HCT116 (cell line): ENCODE data around the gene RNF212B. TPM values are rescaled to one million over a fixed set of nuclear protein-coding genes. Genes with fewer than 3 reads are reported as not detected.
A peak's percentile ranks its signal among the peaks of the same experiment; 100 is the strongest.

Experiments
- ATAC-seq: fragments of 200-7000 bp; cut with Tn5 transposase; 2 replicates; pipeline ENCODE4 v1.9.1; 2020; ENCODE audit warnings: mild to moderate bottlenecking, moderate library complexity
- BruUV-seq: library from RNA; stranded (reverse); fragments of 400-500 nt; replicated peaks from 2 replicates; lab custom pipeline; 2021; lab: Mats Ljungman, UMichigan
- CTCF ChIA-PET: fragments of 300-600 bp; sonication (Branson Sonifier 250); formaldehyde crosslinking; loops from one replicate; lab custom pipeline; 2021; ENCODE audit warnings: antibody characterized with exemption; lab: Charles Lee
- POLR2A ChIA-PET: fragments of 300-600, 350-600 bp; sonication (Branson Sonifier 250); formaldehyde crosslinking; loops from one replicate; lab custom pipeline; 2021; ENCODE audit warnings: antibody characterized with exemption; lab: Charles Lee
- RAD21 ChIA-PET, 2 experiments: fragments of 300-600 bp; sonication (Branson Sonifier 250); formaldehyde crosslinking; loops; one replicate each; lab custom pipeline; 2023; ENCODE audit warnings: low total read pairs in 2 of 2; ENCODE audit not compliant: uncharacterized antibody in 2 of 2, unreplicated experiment in 2 of 2, low non-redundant PET in 1 of 2; lab: Charles Lee
- DNase-seq: peaks from one replicate; pipeline ENCODE4 v3.0.0-alpha.2; 2010; ENCODE audit warnings: low read depth, low spot score
- H2AFZ ChIP-seq: fragments of 200-600 bp; shearing (Covaris generic), sonication (generic); 2 replicates; pipeline ENCODE4 v1.6.1; 2017; ENCODE audit warnings: low read depth, mixed run types, mixed read lengths, antibody characterized with exemption, low read length; ENCODE audit not compliant: poor library complexity, severe bottlenecking
- H3K27ac ChIP-seq: 2 replicates; pipeline ENCODE4 v1.5.1; 2012; ENCODE audit warnings: low read depth, low read length
- H3K27me3 ChIP-seq: fragments of 200-600 bp; sonication (generic); 2 replicates; pipeline ENCODE4 v1.6.1; 2016; ENCODE audit warnings: mixed run types, low read length, mixed read lengths; ENCODE audit not compliant: insufficient read depth
- H3K36me3 ChIP-seq, 2 experiments: fragments of 200-500 bp in 1 of 2; fragments of 200-600 bp in 1 of 2; sonication (Bioruptor generic) in 1 of 2; sonication (generic) in 1 of 2; 2 replicates each; pipeline versions ENCODE4 v1.5.1 to v1.6.1; 2014 to 2016; ENCODE audit warnings: low read length in 2 of 2, inconsistent platforms in 1 of 2, mixed read lengths in 1 of 2, mixed run types in 1 of 2; ENCODE audit not compliant: insufficient read depth in 2 of 2, control insufficient read depth in 1 of 2
- H3K4me1 ChIP-seq, 2 experiments: fragments of 200-600 bp in 1 of 2; sonication (generic) in 1 of 2; 2 replicates each; pipeline versions ENCODE4 v1.5.1 to v1.6.1; 2012 to 2017; ENCODE audit warnings: low read length in 2 of 2, inconsistent platforms in 1 of 2, mild to moderate bottlenecking in 1 of 2, mixed read lengths in 1 of 2, mixed run types in 1 of 2, moderate library complexity in 1 of 2; ENCODE audit not compliant: insufficient read depth in 2 of 2, control insufficient read depth in 1 of 2
- H3K4me2 ChIP-seq: fragments of 200-600 bp; sonication (generic); 2 replicates; pipeline ENCODE4 v1.6.1; 2017; ENCODE audit warnings: mixed run types, low read length, mixed read lengths
- H3K4me3 ChIP-seq, 2 experiments: fragments of 200-600 bp in 1 of 2; sonication (generic) in 1 of 2; replicated peaks in 1 of 2; 2 replicates each; pipeline ENCODE4 v1.5.1; 2011 to 2016; ENCODE audit warnings: low read length in 2 of 2, control low read depth in 1 of 2, low read depth in 1 of 2, mild to moderate bottlenecking in 1 of 2, mixed read lengths in 1 of 2, mixed run types in 1 of 2
- H3K79me2 ChIP-seq: fragments of 200-600 bp; sonication (generic); 2 replicates; pipeline ENCODE4 v1.6.1; 2017; ENCODE audit warnings: mild to moderate bottlenecking, mixed run types, low read length, moderate library complexity, mixed read lengths; ENCODE audit not compliant: insufficient read depth
- H3K9ac ChIP-seq: fragments of 200-600 bp; sonication (generic); 2 replicates; pipeline ENCODE4 v1.6.1; 2016; ENCODE audit warnings: low read length, mixed read lengths
- H3K9me2 ChIP-seq: fragments of 200-600 bp; sonication (generic), shearing (Covaris generic); 2 replicates; pipeline ENCODE4 v1.6.1; 2017; ENCODE audit warnings: mixed run types, mild to moderate bottlenecking, moderate library complexity; ENCODE audit not compliant: insufficient read depth
- H3K9me3 ChIP-seq, 2 experiments: fragments of 200-500 bp in 1 of 2; fragments of 200-600 bp in 1 of 2; sonication (Bioruptor generic) in 1 of 2; sonication (generic) in 1 of 2; 2 replicates each; pipeline ENCODE4 v1.6.1; 2014 to 2017; ENCODE audit warnings: low read length in 2 of 2, mixed read lengths in 2 of 2, inconsistent platforms in 1 of 2, low read depth in 1 of 2, mild to moderate bottlenecking in 1 of 2, mixed run types in 1 of 2, moderate library complexity in 1 of 2; ENCODE audit not compliant: control insufficient read depth in 1 of 2, insufficient read depth in 1 of 2
- H4K20me1 ChIP-seq: fragments of 200-600 bp; sonication (generic), shearing (Covaris generic); 2 replicates; pipeline ENCODE4 v1.6.1; 2017; ENCODE audit warnings: mixed run types, mild to moderate bottlenecking, moderate library complexity; ENCODE audit not compliant: insufficient read depth
- CBX3 ChIP-seq: IDR thresholded peaks from 2 replicates; pipeline ENCODE4 v1.6.1; 2012; ENCODE audit warnings: low read depth
- JUND ChIP-seq: IDR thresholded peaks from 2 replicates; pipeline ENCODE4 v1.6.1; 2012
- POLR2AphosphoS5 ChIP-seq: IDR thresholded peaks from 2 replicates; pipeline ENCODE4 v1.6.1; 2011; ENCODE audit warnings: mild to moderate bottlenecking, low read depth, low read length, moderate library complexity
- RAD21 ChIP-seq: IDR thresholded peaks from 2 replicates; pipeline ENCODE4 v1.6.1; 2012; ENCODE audit warnings: low read depth, mild to moderate bottlenecking
- TCF7L2 ChIP-seq: IDR thresholded peaks from 2 replicates; pipeline ENCODE4 v1.7.0; 2011; ENCODE audit warnings: borderline replicate concordance, inconsistent platforms; ENCODE audit not compliant: insufficient read depth, insufficient read length; ENCODE audit errors: extremely low read depth
- YY1 ChIP-seq: IDR thresholded peaks from 2 replicates; pipeline ENCODE4 v1.6.1; 2011; ENCODE audit warnings: low read length, low read depth, moderate library complexity, mild to moderate bottlenecking; ENCODE audit not compliant: insufficient replicate concordance; ENCODE audit errors: extremely low read depth
- ZFX ChIP-seq: fragments of 450-650 bp; IDR thresholded peaks from 2 replicates; pipeline ENCODE4 v1.6.1; 2017
- intact Hi-C: fragments of 100-400 bp; cut with micrococcal nuclease; formaldehyde crosslinking; loops from 2 replicates; pipeline ENCODE4 v1.10.0; 2022
- total RNA-seq: library from RNA; stranded (reverse); gene quantifications from one replicate; pipeline ENCODE4 v1.2.1, GENCODE V29; 2021; ENCODE audit not compliant: unreplicated experiment
- TF ChIP-seq, protein P1 (sequence below), 3 experiments: fragments of 200-600 bp in 1 of 3; sonication (generic) in 1 of 3; IDR thresholded peaks in 2 of 3; conservative IDR thresholded peaks in 1 of 3; 2 replicates each; pipeline ENCODE4 v1.5.1; 2012 to 2017; ENCODE audit warnings: low read depth in 2 of 3, low read length in 2 of 3, antibody characterized with exemption in 1 of 3, borderline replicate concordance in 1 of 3, control low read depth in 1 of 3, mild to moderate bottlenecking in 1 of 3, mixed read lengths in 1 of 3, mixed run types in 1 of 3, moderate library complexity in 1 of 3; ENCODE audit not compliant: insufficient read depth in 1 of 3

RNF212B gene
- total RNA-seq, 1 experiment from 2014 or later: not detected

DNA sequence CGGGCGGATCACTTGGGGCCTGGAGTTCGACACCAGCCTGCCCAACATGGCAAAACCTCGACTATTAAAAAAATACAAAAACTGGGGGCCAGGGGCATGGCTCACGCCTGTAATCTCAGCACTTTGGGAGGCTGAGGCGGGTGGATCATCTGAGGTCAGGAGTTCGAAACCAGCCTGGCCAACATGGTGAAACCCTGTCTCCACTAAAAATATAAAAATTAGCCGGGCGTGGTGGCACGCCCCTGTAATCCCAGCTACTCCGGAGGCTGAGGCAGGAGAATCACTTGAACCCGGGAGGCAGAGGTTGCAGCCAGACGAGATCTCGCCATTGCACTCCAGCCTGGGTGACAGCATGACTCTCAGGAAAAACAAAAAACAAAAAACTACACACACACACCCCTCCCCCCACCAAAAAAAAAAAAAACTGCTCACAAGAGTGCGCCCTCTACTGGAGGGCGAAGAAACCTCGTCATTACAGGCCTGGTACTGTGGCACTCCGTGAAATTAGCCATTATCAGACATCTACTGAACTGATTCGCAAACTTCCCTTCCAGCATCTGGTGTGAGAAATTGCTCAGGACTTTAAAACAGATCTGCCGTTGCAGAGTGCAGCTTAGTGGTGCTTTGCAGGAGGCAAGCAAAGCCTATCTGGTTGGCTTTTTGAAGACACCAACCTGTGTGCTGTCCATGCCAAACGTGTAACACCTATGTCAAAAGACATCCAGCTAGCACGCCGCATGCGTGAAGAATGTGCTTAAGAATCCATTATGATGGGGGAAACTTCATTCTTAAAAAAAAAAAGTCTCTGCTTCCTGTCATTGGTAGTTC lies 57.2 kb downstream of the RNF212B start:
- H4K20me1 ChIP-seq: no peaks in the 10 kb centered on the region
- ChIA-PET POLR2A (no interaction called here), RAD21 (no interaction called here), CTCF (interaction anchor here (0.7 to 1.9 kb wide), 7 partner anchors 9 to 288 kb away, joined by 3 to 5 read pairs (median 3); partner anchors contain the start of gene HOMEZ)
- H3K4me1 ChIP-seq: peaks cover 8 to 17% of the 10 kb centered on the region in 2 experiments
- H3K27ac ChIP-seq: no peak overlapping the region
- peak; percentile 81 for ATAC-seq
- no peak overlapping the region for H2AFZ ChIP-seq
- BruUV-seq: no TSS peak
- no peaks in the 10 kb centered on the region for H3K27me3 ChIP-seq
- H3K79me2 ChIP-seq: no peaks in the 10 kb centered on the region
- H3K9ac ChIP-seq: 0 out of 2 replicates have a peak overlapping the region, but pooled peaks have one; percentile 8
- H3K4me3 ChIP-seq: no peak overlapping the region
- no peak for DNase-seq
- no peaks in the 10 kb centered on the region for H3K36me3 ChIP-seq
- no peaks in the 10 kb centered on the region for H3K9me3 ChIP-seq
- TF ChIP-seq JUND (0 out of 2 replicates have a peak, but pooled peaks have one; percentile 11), POLR2AphosphoS5 (peak; percentile 28; the same call in 1 of the 2 replicates), YY1 (peak; percentile 24), ZFX (no peak), RAD21 (peak; percentile 40; the same call in 1 of the 2 replicates), TCF7L2 (no peak), CBX3 (peak; percentile 37; the same call in 1 of the 2 replicates)
- TF ChIP-seq, protein P1, sequence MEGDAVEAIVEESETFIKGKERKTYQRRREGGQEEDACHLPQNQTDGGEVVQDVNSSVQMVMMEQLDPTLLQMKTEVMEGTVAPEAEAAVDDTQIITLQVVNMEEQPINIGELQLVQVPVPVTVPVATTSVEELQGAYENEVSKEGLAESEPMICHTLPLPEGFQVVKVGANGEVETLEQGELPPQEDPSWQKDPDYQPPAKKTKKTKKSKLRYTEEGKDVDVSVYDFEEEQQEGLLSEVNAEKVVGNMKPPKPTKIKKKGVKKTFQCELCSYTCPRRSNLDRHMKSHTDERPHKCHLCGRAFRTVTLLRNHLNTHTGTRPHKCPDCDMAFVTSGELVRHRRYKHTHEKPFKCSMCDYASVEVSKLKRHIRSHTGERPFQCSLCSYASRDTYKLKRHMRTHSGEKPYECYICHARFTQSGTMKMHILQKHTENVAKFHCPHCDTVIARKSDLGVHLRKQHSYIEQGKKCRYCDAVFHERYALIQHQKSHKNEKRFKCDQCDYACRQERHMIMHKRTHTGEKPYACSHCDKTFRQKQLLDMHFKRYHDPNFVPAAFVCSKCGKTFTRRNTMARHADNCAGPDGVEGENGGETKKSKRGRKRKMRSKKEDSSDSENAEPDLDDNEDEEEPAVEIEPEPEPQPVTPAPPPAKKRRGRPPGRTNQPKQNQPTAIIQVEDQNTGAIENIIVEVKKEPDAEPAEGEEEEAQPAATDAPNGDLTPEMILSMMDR (IDR thresholded peaks at IDR 0.05 in 2 of 3, conservative IDR thresholded peaks at IDR 0.05 in 1 of 3; ENCODE audit: borderline replicate concordance in 1 of 3, insufficient read depth in 1 of 3, low read depth in 2 of 3, low read length in 2 of 3): peak; percentile 41 to 87 (median 83); a peak in 5 of 6 replicates
- peak overlapping the region; percentile 46 for H3K4me2 ChIP-seq
- H3K9me2 ChIP-seq: no peaks in the 10 kb centered on the region
- intact Hi-C loops: no loop called here
